ENCODE measurements around the gene DPH2. TPM values are rescaled to one million over a fixed set of nuclear protein-coding genes. Genes with fewer than 3 reads are reported as not detected.

DPH2 gene
- total RNA-seq, 1 experiment from 2014 or later, result 57.5 TPM

DNA sequence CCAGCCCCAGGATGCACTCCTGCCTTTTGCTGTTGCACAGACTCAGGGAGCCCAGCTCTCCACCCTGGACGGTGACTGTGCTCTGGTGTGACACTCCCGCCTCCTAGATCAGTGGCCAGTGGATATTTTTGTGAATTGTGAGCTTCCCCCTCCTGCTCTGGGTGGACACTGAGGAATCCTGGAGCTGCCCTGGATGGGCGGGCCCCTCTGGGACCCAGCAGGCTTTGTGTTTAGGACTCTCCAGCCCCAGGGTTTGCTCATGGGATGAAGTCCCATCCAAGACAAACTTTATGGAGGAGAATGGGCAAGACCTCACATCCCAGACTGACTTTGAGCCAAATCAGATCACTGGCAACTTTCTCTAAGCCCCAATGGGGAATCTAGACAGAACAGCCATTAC, 45.4 kb downstream of the DPH2 start (continued):
- TF ChIP-seq SMAD4 (CRISPR knock-in tag; IDR thresholded peaks at IDR 0.05), result no peak
- TF ChIP-seq ATF1 (CRISPR knock-in tag; IDR thresholded peaks at IDR 0.05), result no peak
- TF ChIP-seq, protein P1, sequence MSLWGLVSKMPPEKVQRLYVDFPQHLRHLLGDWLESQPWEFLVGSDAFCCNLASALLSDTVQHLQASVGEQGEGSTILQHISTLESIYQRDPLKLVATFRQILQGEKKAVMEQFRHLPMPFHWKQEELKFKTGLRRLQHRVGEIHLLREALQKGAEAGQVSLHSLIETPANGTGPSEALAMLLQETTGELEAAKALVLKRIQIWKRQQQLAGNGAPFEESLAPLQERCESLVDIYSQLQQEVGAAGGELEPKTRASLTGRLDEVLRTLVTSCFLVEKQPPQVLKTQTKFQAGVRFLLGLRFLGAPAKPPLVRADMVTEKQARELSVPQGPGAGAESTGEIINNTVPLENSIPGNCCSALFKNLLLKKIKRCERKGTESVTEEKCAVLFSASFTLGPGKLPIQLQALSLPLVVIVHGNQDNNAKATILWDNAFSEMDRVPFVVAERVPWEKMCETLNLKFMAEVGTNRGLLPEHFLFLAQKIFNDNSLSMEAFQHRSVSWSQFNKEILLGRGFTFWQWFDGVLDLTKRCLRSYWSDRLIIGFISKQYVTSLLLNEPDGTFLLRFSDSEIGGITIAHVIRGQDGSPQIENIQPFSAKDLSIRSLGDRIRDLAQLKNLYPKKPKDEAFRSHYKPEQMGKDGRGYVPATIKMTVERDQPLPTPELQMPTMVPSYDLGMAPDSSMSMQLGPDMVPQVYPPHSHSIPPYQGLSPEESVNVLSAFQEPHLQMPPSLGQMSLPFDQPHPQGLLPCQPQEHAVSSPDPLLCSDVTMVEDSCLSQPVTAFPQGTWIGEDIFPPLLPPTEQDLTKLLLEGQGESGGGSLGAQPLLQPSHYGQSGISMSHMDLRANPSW (CRISPR knock-in tag; conservative IDR thresholded peaks at IDR 0.05; ENCODE audit: low read depth), result no peak
- TF ChIP-seq, protein P2, sequence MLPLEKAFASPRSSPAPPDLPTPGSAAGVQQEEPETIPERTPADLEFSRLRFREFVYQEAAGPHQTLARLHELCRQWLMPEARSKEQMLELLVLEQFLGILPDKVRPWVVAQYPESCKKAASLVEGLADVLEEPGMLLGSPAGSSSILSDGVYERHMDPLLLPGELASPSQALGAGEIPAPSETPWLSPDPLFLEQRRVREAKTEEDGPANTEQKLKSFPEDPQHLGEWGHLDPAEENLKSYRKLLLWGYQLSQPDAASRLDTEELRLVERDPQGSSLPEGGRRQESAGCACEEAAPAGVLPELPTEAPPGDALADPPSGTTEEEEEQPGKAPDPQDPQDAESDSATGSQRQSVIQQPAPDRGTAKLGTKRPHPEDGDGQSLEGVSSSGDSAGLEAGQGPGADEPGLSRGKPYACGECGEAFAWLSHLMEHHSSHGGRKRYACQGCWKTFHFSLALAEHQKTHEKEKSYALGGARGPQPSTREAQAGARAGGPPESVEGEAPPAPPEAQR (CRISPR knock-in tag; IDR thresholded peaks at IDR 0.05), result no peak
- TF ChIP-seq ZNF396 (CRISPR knock-in tag; IDR thresholded peaks at IDR 0.05; ENCODE audit: borderline replicate concordance), result no peak
- TF ChIP-seq, protein P3, sequence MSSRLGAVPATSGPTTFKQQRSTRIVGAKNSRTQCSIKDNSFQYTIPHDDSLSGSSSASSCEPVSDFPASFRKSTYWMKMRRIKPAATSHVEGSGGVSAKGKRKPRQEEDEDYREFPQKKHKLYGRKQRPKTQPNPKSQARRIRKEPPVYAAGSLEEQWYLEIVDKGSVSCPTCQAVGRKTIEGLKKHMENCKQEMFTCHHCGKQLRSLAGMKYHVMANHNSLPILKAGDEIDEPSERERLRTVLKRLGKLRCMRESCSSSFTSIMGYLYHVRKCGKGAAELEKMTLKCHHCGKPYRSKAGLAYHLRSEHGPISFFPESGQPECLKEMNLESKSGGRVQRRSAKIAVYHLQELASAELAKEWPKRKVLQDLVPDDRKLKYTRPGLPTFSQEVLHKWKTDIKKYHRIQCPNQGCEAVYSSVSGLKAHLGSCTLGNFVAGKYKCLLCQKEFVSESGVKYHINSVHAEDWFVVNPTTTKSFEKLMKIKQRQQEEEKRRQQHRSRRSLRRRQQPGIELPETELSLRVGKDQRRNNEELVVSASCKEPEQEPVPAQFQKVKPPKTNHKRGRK (CRISPR knock-in tag; IDR thresholded peaks at IDR 0.05; ENCODE audit: borderline replicate concordance), result no peak
- no peak for TF ChIP-seq MXD4 (CRISPR knock-in tag; IDR thresholded peaks at IDR 0.05; ENCODE audit: borderline replicate concordance)
- TF ChIP-seq TP53 (CRISPR knock-in tag; IDR thresholded peaks at IDR 0.05), result no peak
- TF ChIP-seq, protein P4, sequence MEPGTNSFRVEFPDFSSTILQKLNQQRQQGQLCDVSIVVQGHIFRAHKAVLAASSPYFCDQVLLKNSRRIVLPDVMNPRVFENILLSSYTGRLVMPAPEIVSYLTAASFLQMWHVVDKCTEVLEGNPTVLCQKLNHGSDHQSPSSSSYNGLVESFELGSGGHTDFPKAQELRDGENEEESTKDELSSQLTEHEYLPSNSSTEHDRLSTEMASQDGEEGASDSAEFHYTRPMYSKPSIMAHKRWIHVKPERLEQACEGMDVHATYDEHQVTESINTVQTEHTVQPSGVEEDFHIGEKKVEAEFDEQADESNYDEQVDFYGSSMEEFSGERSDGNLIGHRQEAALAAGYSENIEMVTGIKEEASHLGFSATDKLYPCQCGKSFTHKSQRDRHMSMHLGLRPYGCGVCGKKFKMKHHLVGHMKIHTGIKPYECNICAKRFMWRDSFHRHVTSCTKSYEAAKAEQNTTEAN (CRISPR knock-in tag; IDR thresholded peaks at IDR 0.05), result no peak
- TF ChIP-seq, protein P5, sequence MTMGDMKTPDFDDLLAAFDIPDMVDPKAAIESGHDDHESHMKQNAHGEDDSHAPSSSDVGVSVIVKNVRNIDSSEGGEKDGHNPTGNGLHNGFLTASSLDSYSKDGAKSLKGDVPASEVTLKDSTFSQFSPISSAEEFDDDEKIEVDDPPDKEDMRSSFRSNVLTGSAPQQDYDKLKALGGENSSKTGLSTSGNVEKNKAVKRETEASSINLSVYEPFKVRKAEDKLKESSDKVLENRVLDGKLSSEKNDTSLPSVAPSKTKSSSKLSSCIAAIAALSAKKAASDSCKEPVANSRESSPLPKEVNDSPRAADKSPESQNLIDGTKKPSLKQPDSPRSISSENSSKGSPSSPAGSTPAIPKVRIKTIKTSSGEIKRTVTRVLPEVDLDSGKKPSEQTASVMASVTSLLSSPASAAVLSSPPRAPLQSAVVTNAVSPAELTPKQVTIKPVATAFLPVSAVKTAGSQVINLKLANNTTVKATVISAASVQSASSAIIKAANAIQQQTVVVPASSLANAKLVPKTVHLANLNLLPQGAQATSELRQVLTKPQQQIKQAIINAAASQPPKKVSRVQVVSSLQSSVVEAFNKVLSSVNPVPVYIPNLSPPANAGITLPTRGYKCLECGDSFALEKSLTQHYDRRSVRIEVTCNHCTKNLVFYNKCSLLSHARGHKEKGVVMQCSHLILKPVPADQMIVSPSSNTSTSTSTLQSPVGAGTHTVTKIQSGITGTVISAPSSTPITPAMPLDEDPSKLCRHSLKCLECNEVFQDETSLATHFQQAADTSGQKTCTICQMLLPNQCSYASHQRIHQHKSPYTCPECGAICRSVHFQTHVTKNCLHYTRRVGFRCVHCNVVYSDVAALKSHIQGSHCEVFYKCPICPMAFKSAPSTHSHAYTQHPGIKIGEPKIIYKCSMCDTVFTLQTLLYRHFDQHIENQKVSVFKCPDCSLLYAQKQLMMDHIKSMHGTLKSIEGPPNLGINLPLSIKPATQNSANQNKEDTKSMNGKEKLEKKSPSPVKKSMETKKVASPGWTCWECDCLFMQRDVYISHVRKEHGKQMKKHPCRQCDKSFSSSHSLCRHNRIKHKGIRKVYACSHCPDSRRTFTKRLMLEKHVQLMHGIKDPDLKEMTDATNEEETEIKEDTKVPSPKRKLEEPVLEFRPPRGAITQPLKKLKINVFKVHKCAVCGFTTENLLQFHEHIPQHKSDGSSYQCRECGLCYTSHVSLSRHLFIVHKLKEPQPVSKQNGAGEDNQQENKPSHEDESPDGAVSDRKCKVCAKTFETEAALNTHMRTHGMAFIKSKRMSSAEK (CRISPR knock-in tag; IDR thresholded peaks at IDR 0.05; ENCODE audit: borderline replicate concordance), result no peak
- TF ChIP-seq MYBL2 (CRISPR knock-in tag; IDR thresholded peaks at IDR 0.05), result no peak

DNA sequence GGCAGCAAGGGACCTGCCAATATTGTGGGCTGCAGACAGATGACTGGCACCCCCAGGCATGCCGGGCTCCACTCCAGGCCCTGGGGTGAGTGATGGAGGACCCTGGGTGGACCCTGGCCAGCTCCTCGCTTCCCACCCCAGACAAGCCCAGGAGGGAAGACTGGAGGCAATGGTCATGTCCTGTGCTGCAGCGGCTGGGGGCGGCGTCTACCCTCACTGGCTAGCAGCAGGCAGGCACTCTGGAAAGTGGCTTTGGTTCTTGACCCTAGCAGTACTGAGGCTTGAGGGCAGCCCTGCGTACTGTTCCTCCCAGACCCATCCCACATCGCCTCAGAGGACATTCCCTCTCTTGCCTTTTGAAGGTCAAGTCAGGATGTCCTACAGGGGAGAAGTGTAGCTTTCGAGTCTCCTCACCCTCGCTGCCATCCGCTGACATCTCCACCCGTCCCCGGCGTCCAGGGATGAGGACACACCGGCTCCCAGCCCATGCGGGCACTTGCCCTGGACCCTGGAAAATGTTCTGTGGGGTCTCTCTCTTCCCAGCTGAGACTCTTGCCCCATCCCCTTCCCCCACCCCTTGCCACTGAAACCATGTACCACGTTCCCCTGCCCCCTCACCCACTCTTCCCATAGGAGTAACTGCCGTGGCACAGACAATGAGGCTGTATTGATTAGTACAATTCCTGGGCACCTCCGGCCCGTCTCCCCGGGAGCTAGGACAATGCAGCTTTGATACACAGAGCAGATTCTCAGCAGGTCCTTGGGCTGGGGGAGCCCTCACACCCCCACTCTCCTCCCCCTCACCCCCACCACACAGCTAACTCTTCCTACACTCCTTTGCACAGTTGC, 46.5 kb downstream of the DPH2 start:
- H3K9me3 Mint-ChIP-seq, result no peaks in the 10 kb centered on the region
- ChIA-PET POLR2A (interaction anchor here (1.1 kb wide), 1 partner anchor 14 kb away, joined by 3 read pairs; no protein-coding TSS in a partner anchor), CTCF (interaction anchor here (0.7 to 4.3 kb wide), 4 partner anchors 10 to 19 kb away, joined by 3 to 35 read pairs (median 4); partner anchors contain the start of gene SLC6A9)
- H3K4me3 Mint-ChIP-seq, result no peak overlapping the region
- no peak for ATAC-seq
- no peaks in the 10 kb centered on the region for H3K36me3 Mint-ChIP-seq
- no peaks in the 10 kb centered on the region for H3K27me3 Mint-ChIP-seq (ENCODE audit: low read depth)
- peaks cover 7% of the 10 kb centered on the region for H3K4me1 Mint-ChIP-seq
- no peak overlapping the region for H3K27ac Mint-ChIP-seq
- DNase-seq (ENCODE audit: low spot score), result no peak
- TF ChIP-seq SP1 (CRISPR knock-in tag; conservative IDR thresholded peaks at IDR 0.05) (no peak), KAT7 (CRISPR knock-in tag; IDR thresholded peaks at IDR 0.05; ENCODE audit: borderline replicate concordance) (no peak), ZNF138 (CRISPR knock-in tag; conservative IDR thresholded peaks at IDR 0.05) (no peak), ZNF121 (CRISPR knock-in tag; IDR thresholded peaks at IDR 0.05) (no peak), FOXK1 (CRISPR knock-in tag; IDR thresholded peaks at IDR 0.05) (no peak), ZNF396 (CRISPR knock-in tag; IDR thresholded peaks at IDR 0.05; ENCODE audit: borderline replicate concordance) (no peak), NFE2L1 (CRISPR knock-in tag; IDR thresholded peaks at IDR 0.05) (no peak)
- TF ChIP-seq, protein P6, sequence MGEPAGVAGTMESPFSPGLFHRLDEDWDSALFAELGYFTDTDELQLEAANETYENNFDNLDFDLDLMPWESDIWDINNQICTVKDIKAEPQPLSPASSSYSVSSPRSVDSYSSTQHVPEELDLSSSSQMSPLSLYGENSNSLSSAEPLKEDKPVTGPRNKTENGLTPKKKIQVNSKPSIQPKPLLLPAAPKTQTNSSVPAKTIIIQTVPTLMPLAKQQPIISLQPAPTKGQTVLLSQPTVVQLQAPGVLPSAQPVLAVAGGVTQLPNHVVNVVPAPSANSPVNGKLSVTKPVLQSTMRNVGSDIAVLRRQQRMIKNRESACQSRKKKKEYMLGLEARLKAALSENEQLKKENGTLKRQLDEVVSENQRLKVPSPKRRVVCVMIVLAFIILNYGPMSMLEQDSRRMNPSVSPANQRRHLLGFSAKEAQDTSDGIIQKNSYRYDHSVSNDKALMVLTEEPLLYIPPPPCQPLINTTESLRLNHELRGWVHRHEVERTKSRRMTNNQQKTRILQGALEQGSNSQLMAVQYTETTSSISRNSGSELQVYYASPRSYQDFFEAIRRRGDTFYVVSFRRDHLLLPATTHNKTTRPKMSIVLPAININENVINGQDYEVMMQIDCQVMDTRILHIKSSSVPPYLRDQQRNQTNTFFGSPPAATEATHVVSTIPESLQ (CRISPR knock-in tag; IDR thresholded peaks at IDR 0.05), result no peak
- TF ChIP-seq, protein P7, sequence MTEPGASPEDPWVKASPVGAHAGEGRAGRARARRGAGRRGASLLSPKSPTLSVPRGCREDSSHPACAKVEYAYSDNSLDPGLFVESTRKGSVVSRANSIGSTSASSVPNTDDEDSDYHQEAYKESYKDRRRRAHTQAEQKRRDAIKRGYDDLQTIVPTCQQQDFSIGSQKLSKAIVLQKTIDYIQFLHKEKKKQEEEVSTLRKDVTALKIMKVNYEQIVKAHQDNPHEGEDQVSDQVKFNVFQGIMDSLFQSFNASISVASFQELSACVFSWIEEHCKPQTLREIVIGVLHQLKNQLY (CRISPR knock-in tag; IDR thresholded peaks at IDR 0.05), result no peak

Data from WTC11 (cell line).